Prostate gland (tissue), 2 donors: ENCODE data around the gene MSANTD2. TPM values are rescaled to one million over a fixed set of nuclear protein-coding genes. Genes with fewer than 3 reads are reported as not detected.

Experiments
- DNase-seq: peaks from one replicate; pipeline ENCODE4 v3.0.0-alpha.2; 2019; ENCODE audit warnings: low spot score
- H3K27ac ChIP-seq, 2 donors: fragments of 200-600 bp; sonication (generic); 2 replicates each; pipeline ENCODE4 v1.5.1; 2017 to 2019
- H3K27me3 ChIP-seq: fragments of 200-600 bp; sonication (generic); replicated peaks from 2 replicates; pipeline ENCODE4 v1.5.1; 2019; ENCODE audit not compliant: insufficient read depth
- H3K36me3 ChIP-seq, 2 donors: fragments of 200-600 bp; sonication (generic); 1 replicate in 1 of 2; 2 replicates in 1 of 2; pipeline versions ENCODE4 v1.5.1 to v1.8.1; 2017 to 2019
- H3K4me1 ChIP-seq: fragments of 200-600 bp; sonication (generic); replicated peaks from 2 replicates; pipeline ENCODE4 v1.5.1; 2019
- H3K4me3 ChIP-seq, 2 donors: fragments of 200-600 bp; sonication (generic); 2 replicates each; pipeline ENCODE4 v1.5.1; 2017 to 2019
- H3K9me3 ChIP-seq: fragments of 200-600 bp; sonication (generic); 2 replicates; pipeline ENCODE4 v1.5.1; 2017
- CTCF ChIP-seq, 4 experiments: fragments of 200-600 bp in 2 of 4; fragments of 450-650 bp in 2 of 4; sonication (generic) in 2 of 4; IDR thresholded peaks; 1 replicate in 3 of 4; 2 replicates in 1 of 4; pipeline ENCODE4 v1.5.1; 2016 to 2019; ENCODE audit warnings: antibody characterized with exemption in 4 of 4, mild to moderate bottlenecking in 2 of 4, moderate library complexity in 2 of 4
- POLR2A ChIP-seq: fragments of 450-650 bp; IDR thresholded peaks from one replicate; pipeline ENCODE4 v1.6.1; 2016; ENCODE audit warnings: antibody characterized with exemption, mild to moderate bottlenecking
- POLR2AphosphoS5 ChIP-seq: sonication (generic); formaldehyde crosslinking; IDR thresholded peaks from one replicate; pipeline ENCODE4 v1.6.1; 2017; ENCODE audit warnings: antibody characterized with exemption
- WGBS: methylation state at CpG from one replicate; pipeline ENCODE4 v1.1.5; 2018; 5-methylcytosine and 5-hydroxymethylcytosine counted together
- intact Hi-C: fragments of 100-400 bp; cut with DNase I; formaldehyde crosslinking; loops from one replicate; pipeline ENCODE4 v1.14.2; 2022
- total RNA-seq, 2 donors: library from RNA; depleted of rRNA; stranded (reverse); fragments of >200 nt; gene quantifications; one replicate each; pipeline ENCODE4 v1.1.0, GENCODE V29; 2016

Gene MSANTD2
- total RNA-seq, 2 donors from 2014 or later, result 12.3 to 22.9 TPM

GRCh38 chr11:124831897-124832296, 31.7 kb upstream of the MSANTD2 start:
- Histone ChIP-seq H3K27ac (no peak overlapping the region), H3K27me3 (no peaks in the 10 kb centered on the region), H3K4me3 (no peak overlapping the region), H3K36me3 (no peaks in the 10 kb centered on the region), H3K9me3 (no peaks in the 10 kb centered on the region), H3K4me1 (no peaks in the 10 kb centered on the region)
- intact Hi-C loops, result no loop called here
- DNase-seq, result no peak
- TF ChIP-seq POLR2A (no peak), POLR2AphosphoS5 (no peak), CTCF (IDR thresholded peaks at IDR 0.05) (no peak)
- WGBS, result 100% methylated on average over 2 of the region's 2 CpGs

- Histone ChIP-seq H3K27me3 (no peaks in the 10 kb centered on the region), H3K4me1 (no peaks in the 10 kb centered on the region), H3K36me3 (no peaks in the 10 kb centered on the region), H3K4me3 (no peak overlapping the region), H3K9me3 (no peaks in the 10 kb centered on the region), H3K27ac (no peak overlapping the region)
- intact Hi-C loops, result no loop called here
- 85% methylated on average over 3 of the region's 3 CpGs for WGBS
- DNase-seq, result no peak
- TF ChIP-seq POLR2AphosphoS5 (no peak), CTCF (IDR thresholded peaks at IDR 0.05) (no peak), POLR2A (no peak)
These were observed 30.5 kb upstream of the MSANTD2 start for GRCh38 chr11:124830749-124831148.

- no peaks in the 10 kb centered on the region for H3K36me3 ChIP-seq
- no peak overlapping the region for H3K27ac ChIP-seq
- no peak overlapping the region for H3K4me3 ChIP-seq
- TF ChIP-seq CTCF (IDR thresholded peaks at IDR 0.05) (no peak), POLR2AphosphoS5 (no peak), POLR2A (no peak)
- H3K27me3 ChIP-seq, result no peaks in the 10 kb centered on the region
- no peaks in the 10 kb centered on the region for H3K9me3 ChIP-seq
- WGBS, result 87% methylated on average over 3 of the region's 3 CpGs
- intact Hi-C loops, result no loop called here
- no peak for DNase-seq
- no peaks in the 10 kb centered on the region for H3K4me1 ChIP-seq
These were observed 29.8 kb upstream of the MSANTD2 start for GRCh38 chr11:124829986-124830385.

GRCh38 chr11:124825876-124826275, 25.7 kb upstream of the MSANTD2 start:
- Histone ChIP-seq H3K27me3 (no peaks in the 10 kb centered on the region), H3K27ac (no peak overlapping the region), H3K36me3 (no peaks in the 10 kb centered on the region), H3K4me3 (no peak overlapping the region), H3K4me1 (no peaks in the 10 kb centered on the region), H3K9me3 (no peaks in the 10 kb centered on the region)
- TF ChIP-seq CTCF (IDR thresholded peaks at IDR 0.05) (no peak), POLR2A (no peak), POLR2AphosphoS5 (no peak)
- intact Hi-C loops, result no loop called here
- 96% methylated on average over 3 of the region's 3 CpGs for WGBS
- DNase-seq, result no peak

GRCh38 chr11:124823512-124824376, 23.5 kb upstream of the MSANTD2 start:
- no peaks in the 10 kb centered on the region for H3K36me3 ChIP-seq
- peak; percentile 23 for TF ChIP-seq POLR2AphosphoS5
- no peak for TF ChIP-seq CTCF (IDR thresholded peaks at IDR 0.05)
- peak overlapping the region in 1 of 2 donors; percentile 53 for H3K27ac ChIP-seq
- intact Hi-C loops, result no loop called here
- no peaks in the 10 kb centered on the region for H3K27me3 ChIP-seq
- H3K4me3 ChIP-seq, result no peak overlapping the region
- no peak for DNase-seq
- no peaks in the 10 kb centered on the region for H3K9me3 ChIP-seq
- WGBS, result 47% methylated on average over 8 of the region's 8 CpGs
- H3K4me1 ChIP-seq, result no peaks in the 10 kb centered on the region
